ENCODE data around the gene PRC1. TPM values are rescaled to one million over a fixed set of nuclear protein-coding genes. Genes with fewer than 3 reads are reported as not detected.

PRC1 gene
- polyA plus RNA-seq, 1 donor from 2014 or later: 18.2 TPM

DNA sequence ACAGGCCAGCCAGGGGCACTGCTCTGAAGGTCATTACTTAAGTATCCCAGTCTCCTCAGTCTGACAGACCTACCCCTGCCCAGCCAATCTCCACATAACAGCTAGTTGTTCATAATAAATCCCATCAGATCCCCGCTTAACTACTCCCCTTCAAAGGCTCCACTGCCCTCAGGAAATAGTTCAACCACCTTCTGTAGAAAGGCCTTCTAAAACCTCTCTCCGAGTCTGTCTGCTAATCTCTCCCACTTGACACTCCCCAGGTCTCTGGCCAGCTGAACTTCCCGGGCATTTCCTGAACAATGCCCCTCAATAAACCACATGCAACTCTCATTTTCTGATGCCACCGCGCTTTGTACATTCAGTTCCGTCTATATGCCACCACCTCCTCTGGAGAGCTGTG lies 6.0 kb downstream of the PRC1 start:
- Histone ChIP-seq H3K27ac (ENCODE audit: low read length) (no peak overlapping the region), H3K4me2 (ENCODE audit: low read length) (no peak overlapping the region), H2AFZ (ENCODE audit: low read depth, low read length) (no peak overlapping the region), H3K79me2 (replicated peaks; ENCODE audit: insufficient read depth, low read length) (peaks cover 69% of the 10 kb centered on the region), H3F3A (ENCODE audit: insufficient read depth, low read length, poor library complexity, severe bottlenecking) (no peaks in the 10 kb centered on the region), H3K36me3 (ENCODE audit: insufficient read depth, low read length) (no peaks in the 10 kb centered on the region), H3K4me3 (ENCODE audit: low read length) (no peak overlapping the region), H3K9ac (ENCODE audit: low read length) (no peak overlapping the region), H3K9me3 (ENCODE audit: low read length) (no peaks in the 10 kb centered on the region), H4K20me1 (ENCODE audit: insufficient read depth) (no peaks in the 10 kb centered on the region), H3K9me2 (ENCODE audit: insufficient read depth, low read length) (no peaks in the 10 kb centered on the region), H3K27me3 (ENCODE audit: insufficient read depth, low read depth, low read length) (no peaks in the 10 kb centered on the region)
- TF ChIP-seq MXI1 (conservative IDR thresholded peaks at IDR 0.05; ENCODE audit: poor library complexity, severe bottlenecking) (no peak), SMC3 (conservative IDR thresholded peaks at IDR 0.05; ENCODE audit: poor library complexity) (no peak), POLR2AphosphoS5 (IDR thresholded peaks at IDR 0.05) (no peak), TAF1 (IDR thresholded peaks at IDR 0.05; ENCODE audit: low read depth) (no peak), EP300 (conservative IDR thresholded peaks at IDR 0.05; ENCODE audit: poor library complexity, severe bottlenecking) (no peak), EZH2 (IDR thresholded peaks at IDR 0.05; ENCODE audit: borderline replicate concordance, insufficient read depth, low read length, poor library complexity, severe bottlenecking) (no peak), RAD21 (conservative IDR thresholded peaks at IDR 0.05) (no peak)
- TF ChIP-seq, protein P1, sequence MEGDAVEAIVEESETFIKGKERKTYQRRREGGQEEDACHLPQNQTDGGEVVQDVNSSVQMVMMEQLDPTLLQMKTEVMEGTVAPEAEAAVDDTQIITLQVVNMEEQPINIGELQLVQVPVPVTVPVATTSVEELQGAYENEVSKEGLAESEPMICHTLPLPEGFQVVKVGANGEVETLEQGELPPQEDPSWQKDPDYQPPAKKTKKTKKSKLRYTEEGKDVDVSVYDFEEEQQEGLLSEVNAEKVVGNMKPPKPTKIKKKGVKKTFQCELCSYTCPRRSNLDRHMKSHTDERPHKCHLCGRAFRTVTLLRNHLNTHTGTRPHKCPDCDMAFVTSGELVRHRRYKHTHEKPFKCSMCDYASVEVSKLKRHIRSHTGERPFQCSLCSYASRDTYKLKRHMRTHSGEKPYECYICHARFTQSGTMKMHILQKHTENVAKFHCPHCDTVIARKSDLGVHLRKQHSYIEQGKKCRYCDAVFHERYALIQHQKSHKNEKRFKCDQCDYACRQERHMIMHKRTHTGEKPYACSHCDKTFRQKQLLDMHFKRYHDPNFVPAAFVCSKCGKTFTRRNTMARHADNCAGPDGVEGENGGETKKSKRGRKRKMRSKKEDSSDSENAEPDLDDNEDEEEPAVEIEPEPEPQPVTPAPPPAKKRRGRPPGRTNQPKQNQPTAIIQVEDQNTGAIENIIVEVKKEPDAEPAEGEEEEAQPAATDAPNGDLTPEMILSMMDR (IDR thresholded peaks at IDR 0.05; ENCODE audit: poor library complexity, severe bottlenecking): no peak
- TF ChIP-seq, protein P2, sequence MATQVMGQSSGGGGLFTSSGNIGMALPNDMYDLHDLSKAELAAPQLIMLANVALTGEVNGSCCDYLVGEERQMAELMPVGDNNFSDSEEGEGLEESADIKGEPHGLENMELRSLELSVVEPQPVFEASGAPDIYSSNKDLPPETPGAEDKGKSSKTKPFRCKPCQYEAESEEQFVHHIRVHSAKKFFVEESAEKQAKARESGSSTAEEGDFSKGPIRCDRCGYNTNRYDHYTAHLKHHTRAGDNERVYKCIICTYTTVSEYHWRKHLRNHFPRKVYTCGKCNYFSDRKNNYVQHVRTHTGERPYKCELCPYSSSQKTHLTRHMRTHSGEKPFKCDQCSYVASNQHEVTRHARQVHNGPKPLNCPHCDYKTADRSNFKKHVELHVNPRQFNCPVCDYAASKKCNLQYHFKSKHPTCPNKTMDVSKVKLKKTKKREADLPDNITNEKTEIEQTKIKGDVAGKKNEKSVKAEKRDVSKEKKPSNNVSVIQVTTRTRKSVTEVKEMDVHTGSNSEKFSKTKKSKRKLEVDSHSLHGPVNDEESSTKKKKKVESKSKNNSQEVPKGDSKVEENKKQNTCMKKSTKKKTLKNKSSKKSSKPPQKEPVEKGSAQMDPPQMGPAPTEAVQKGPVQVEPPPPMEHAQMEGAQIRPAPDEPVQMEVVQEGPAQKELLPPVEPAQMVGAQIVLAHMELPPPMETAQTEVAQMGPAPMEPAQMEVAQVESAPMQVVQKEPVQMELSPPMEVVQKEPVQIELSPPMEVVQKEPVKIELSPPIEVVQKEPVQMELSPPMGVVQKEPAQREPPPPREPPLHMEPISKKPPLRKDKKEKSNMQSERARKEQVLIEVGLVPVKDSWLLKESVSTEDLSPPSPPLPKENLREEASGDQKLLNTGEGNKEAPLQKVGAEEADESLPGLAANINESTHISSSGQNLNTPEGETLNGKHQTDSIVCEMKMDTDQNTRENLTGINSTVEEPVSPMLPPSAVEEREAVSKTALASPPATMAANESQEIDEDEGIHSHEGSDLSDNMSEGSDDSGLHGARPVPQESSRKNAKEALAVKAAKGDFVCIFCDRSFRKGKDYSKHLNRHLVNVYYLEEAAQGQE (IDR thresholded peaks at IDR 0.05; ENCODE audit: borderline replicate concordance): no peak

DNA sequence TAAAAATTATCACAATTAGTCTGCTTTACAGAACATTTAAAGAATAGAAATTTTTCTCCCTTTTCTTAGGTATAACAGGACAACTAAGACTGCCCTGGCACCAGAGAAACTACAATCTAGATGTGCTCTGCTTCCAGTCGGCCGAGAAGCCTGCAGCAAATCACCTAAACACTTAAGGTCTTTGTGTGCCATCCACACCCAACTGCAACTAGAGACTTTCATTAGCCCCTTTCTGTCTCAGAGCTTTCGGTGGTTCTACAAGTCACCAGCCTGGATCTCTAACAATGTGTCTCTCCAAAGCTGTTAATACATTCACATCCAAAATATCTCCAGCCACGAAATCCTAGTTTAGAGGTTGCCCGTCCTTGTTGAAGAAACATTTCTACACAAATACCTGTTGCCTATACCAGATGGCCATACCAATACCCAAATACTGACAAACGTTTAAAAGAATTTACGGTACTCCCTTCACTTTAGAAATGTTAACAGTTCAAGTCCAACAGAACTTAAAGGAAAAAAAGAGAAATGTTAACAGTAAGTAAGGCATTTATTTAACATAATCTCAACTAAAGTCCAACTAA lies 6.7 kb downstream of the PRC1 start:
- Histone ChIP-seq H3K4me2 (ENCODE audit: low read length) (no peak overlapping the region), H3K36me3 (ENCODE audit: insufficient read depth, low read length) (no peaks in the 10 kb centered on the region), H3K9ac (ENCODE audit: low read length) (no peak overlapping the region), H3K27me3 (ENCODE audit: insufficient read depth, low read depth, low read length) (no peaks in the 10 kb centered on the region), H3K9me3 (ENCODE audit: low read length) (no peaks in the 10 kb centered on the region), H4K20me1 (ENCODE audit: insufficient read depth) (no peaks in the 10 kb centered on the region), H3K4me3 (ENCODE audit: low read length) (no peak overlapping the region), H2AFZ (ENCODE audit: low read depth, low read length) (no peak overlapping the region), H3K27ac (ENCODE audit: low read length) (no peak overlapping the region), H3K79me2 (replicated peaks; ENCODE audit: insufficient read depth, low read length) (peaks cover 62% of the 10 kb centered on the region), H3K9me2 (ENCODE audit: insufficient read depth, low read length) (no peaks in the 10 kb centered on the region), H3F3A (ENCODE audit: insufficient read depth, low read length, poor library complexity, severe bottlenecking) (no peaks in the 10 kb centered on the region)
- no peak for TF ChIP-seq POLR2AphosphoS5 (IDR thresholded peaks at IDR 0.05)
- no peak for TF ChIP-seq EP300 (conservative IDR thresholded peaks at IDR 0.05; ENCODE audit: poor library complexity, severe bottlenecking)
- TF ChIP-seq TAF1 (IDR thresholded peaks at IDR 0.05; ENCODE audit: low read depth): no peak
- no peak for TF ChIP-seq SMC3 (conservative IDR thresholded peaks at IDR 0.05; ENCODE audit: poor library complexity)
- TF ChIP-seq MXI1 (conservative IDR thresholded peaks at IDR 0.05; ENCODE audit: poor library complexity, severe bottlenecking): no peak
- TF ChIP-seq RAD21 (conservative IDR thresholded peaks at IDR 0.05): no peak
- TF ChIP-seq, protein P1 (IDR thresholded peaks at IDR 0.05; ENCODE audit: poor library complexity, severe bottlenecking): no peak
- TF ChIP-seq EZH2 (IDR thresholded peaks at IDR 0.05; ENCODE audit: borderline replicate concordance, insufficient read depth, low read length, poor library complexity, severe bottlenecking): no peak
- TF ChIP-seq, protein P2 (IDR thresholded peaks at IDR 0.05; ENCODE audit: borderline replicate concordance): no peak

All from neural cell (in vitro differentiated cells).